22Rv1 (cell line): ENCODE results near the gene ACAT2.
"Not testable (repeated sequence)": the region's sequence is repeated elsewhere in the genome, so short reads cannot be mapped to it uniquely, and the experiment has no call there.

Source experiments
- H3K27ac ChIP-seq: fragments of 450-650 bp; 2 replicates; pipeline ENCODE4 v1.5.1; 2017
- ZFX ChIP-seq: fragments of 450-650 bp; IDR thresholded peaks from 2 replicates; pipeline ENCODE4 v1.6.1; 2017; ENCODE audit warnings: antibody characterized with exemption, borderline replicate concordance
- TF ChIP-seq, protein P1 (sequence below): fragments of 450-650 bp; IDR thresholded peaks from 2 replicates; pipeline ENCODE4 v1.5.1; 2017; ENCODE audit warnings: mild to moderate bottlenecking

The ACAT2 gene

GRCh38 chr6:159736908-159737307, 24.9 kb upstream of the ACAT2 start:
- no peak for TF ChIP-seq ZFX
- TF ChIP-seq, protein P1, sequence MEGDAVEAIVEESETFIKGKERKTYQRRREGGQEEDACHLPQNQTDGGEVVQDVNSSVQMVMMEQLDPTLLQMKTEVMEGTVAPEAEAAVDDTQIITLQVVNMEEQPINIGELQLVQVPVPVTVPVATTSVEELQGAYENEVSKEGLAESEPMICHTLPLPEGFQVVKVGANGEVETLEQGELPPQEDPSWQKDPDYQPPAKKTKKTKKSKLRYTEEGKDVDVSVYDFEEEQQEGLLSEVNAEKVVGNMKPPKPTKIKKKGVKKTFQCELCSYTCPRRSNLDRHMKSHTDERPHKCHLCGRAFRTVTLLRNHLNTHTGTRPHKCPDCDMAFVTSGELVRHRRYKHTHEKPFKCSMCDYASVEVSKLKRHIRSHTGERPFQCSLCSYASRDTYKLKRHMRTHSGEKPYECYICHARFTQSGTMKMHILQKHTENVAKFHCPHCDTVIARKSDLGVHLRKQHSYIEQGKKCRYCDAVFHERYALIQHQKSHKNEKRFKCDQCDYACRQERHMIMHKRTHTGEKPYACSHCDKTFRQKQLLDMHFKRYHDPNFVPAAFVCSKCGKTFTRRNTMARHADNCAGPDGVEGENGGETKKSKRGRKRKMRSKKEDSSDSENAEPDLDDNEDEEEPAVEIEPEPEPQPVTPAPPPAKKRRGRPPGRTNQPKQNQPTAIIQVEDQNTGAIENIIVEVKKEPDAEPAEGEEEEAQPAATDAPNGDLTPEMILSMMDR = no peak
- no peak overlapping the region for H3K27ac ChIP-seq

DNA sequence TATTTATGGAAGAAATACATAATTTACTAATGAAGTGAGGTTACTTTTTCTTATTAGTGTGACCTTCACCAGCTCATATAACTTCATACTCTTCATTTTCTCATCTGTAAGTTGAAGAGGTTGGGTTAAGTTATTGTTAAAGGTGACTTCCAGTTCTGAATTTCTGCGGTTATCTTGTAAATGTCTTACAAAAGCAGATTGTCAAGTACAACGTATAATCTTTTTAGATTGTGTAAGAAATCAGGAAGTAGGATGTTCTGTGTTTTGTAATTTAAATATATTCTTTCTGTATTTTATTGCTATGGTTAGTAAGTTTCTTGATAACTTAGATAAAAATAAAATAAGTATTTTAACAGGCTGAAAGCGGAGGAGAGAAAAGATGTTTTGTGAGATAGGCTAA, 22.5 kb upstream of the ACAT2 start:
- H3K27ac ChIP-seq = no peak overlapping the region
- TF ChIP-seq ZFX = no peak
- TF ChIP-seq, protein P1 = no peak

DNA sequence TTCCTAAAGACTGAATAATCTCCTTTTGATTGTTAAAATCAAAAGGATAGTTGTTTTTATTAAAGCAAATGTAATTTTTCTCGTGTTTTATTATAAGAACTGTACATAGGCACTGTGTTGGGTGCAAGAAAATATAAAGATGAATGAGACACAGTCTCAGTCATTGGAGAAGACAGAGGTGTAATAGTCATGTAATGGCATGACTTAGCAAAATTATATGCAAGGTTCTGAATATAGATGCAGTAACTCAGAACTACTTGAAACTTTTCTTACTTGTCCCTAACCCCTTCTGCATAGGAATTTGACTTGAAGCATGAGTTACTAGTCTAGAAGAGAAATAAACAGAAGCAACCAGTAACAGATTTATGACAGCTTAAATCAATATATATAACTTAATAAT, 19.7 kb upstream of the ACAT2 start:
- no peak overlapping the region for H3K27ac ChIP-seq
- TF ChIP-seq, protein P1 = no peak
- TF ChIP-seq ZFX = no peak

DNA sequence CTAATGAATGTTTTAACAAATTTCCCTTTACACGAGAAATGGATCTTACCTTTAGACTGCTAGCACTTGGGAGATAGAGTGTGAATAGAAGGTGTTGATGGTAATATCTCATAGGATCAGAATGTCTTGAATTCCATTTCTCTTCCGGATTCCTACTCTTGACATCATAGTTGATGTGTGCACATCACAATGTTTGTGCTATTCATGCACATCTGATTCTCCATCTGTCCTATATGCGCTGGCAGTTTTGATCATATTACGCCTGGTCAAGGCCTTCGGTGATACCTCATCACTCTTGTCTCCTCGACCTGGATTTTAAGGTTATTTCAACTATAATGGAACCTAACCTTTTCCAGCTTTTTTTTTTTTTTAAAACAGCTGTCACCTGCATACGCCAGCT, 16.8 kb upstream of the ACAT2 start:
- H3K27ac ChIP-seq = no peak overlapping the region
- TF ChIP-seq, protein P1 = no peak
- TF ChIP-seq ZFX = no peak

- TF ChIP-seq ZFX = no peak
- TF ChIP-seq, protein P1 = no peak
- no peak overlapping the region for H3K27ac ChIP-seq
Measured at GRCh38 chr6:159746759-159747158, 15.1 kb upstream of the ACAT2 start.

DNA sequence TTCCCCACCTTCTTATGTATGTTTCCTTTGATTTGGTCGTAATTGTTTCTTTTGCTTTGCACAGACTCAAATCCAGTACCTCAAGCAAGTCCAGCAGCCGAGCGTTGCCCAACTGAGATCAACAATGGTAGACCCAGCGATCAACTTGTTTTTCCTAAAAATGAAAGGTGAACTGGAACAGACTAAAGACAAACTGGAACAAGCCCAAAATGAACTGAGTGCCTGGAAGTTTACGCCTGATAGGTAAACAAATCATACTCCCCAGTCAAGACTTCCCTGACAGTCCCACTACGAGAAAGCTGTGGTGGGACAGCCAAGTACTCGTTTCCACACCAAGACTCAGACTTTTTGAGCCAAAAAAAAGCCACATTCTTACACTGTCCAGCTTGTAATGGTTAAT, 13.7 kb upstream of the ACAT2 start:
- not testable (repeated sequence) for H3K27ac ChIP-seq

GRCh38 chr6:159751448-159751847, 10.4 kb upstream of the ACAT2 start:
- H3K27ac ChIP-seq = peak overlapping the region; percentile 55
- TF ChIP-seq ZFX = no peak
- TF ChIP-seq, protein P1 = no peak

- peak overlapping the region; percentile 55 for H3K27ac ChIP-seq
- TF ChIP-seq, protein P1 = no peak
- no peak for TF ChIP-seq ZFX
Measured at GRCh38 chr6:159753081-159753872, 8.6 kb upstream of the ACAT2 start.
